GM13976 (cell line): ENCODE measurements around the gene TECRL.

Experiments used
- DNase-seq: peaks from one replicate; pipeline ENCODE4 v3.0.0; 2012; ENCODE audit warnings: low spot score
- CTCF ChIP-seq: IDR thresholded peaks from 2 replicates; pipeline ENCODE4 v1.5.1; 2012; ENCODE audit warnings: borderline replicate concordance, mild to moderate bottlenecking; ENCODE audit not compliant: insufficient read depth; ENCODE audit errors: extremely low read depth, missing control alignments, control extremely low read depth
- in situ Hi-C: fragments of 300-500 bp; cut with MboI; formaldehyde crosslinking; loops from one replicate; pipeline ENCODE4 v1.12.0; 2022; ENCODE audit warnings: low sequenced_read_pairs, mixed read lengths, inconsistent platforms; ENCODE audit not compliant: unreplicated experiment

Gene TECRL

GRCh38 chr4:64361399-64361740 is 47.9 kb downstream of the TECRL start:
- no peak for DNase-seq
- in situ Hi-C loops: no loop called here

GRCh38 chr4:64360664-64361398 is 48.4 kb downstream of the TECRL start:
- in situ Hi-C loops: no loop called here
- TF ChIP-seq CTCF: no peak
- no peak for DNase-seq

More at GRCh38 chr4:64361399-64361740, 47.9 kb downstream of the TECRL start:
- no peak for TF ChIP-seq CTCF

GRCh38 chr4:64359489-64359888 is 49.8 kb downstream of the TECRL start:
- DNase-seq: no peak
- TF ChIP-seq CTCF: no peak
- in situ Hi-C loops: no loop called here

GRCh38 chr4:64353904-64354303 is 55.3 kb downstream of the TECRL start:
- TF ChIP-seq CTCF: no peak
- in situ Hi-C loops: no loop called here
- DNase-seq: no peak

- no peak for DNase-seq
- in situ Hi-C loops: no loop called here
- no peak for TF ChIP-seq CTCF
Observed at GRCh38 chr4:64341711-64342110, 67.5 kb downstream of the TECRL start.

GRCh38 chr4:64340218-64341110 is 68.8 kb downstream of the TECRL start:
- DNase-seq: no peak
- no peak for TF ChIP-seq CTCF
- in situ Hi-C loops: no loop called here
